HS-27A (cell line): ENCODE results near the gene FGF7.
"Not testable (repeated sequence)": the region's sequence is repeated elsewhere in the genome, so short reads cannot be mapped to it uniquely, and the experiment has no call there.

Experiments
- DNase-seq: peaks from one replicate; pipeline ENCODE4 v3.0.0-alpha.2; 2012; ENCODE audit warnings: low read depth, missing footprints

FGF7 gene

DNA sequence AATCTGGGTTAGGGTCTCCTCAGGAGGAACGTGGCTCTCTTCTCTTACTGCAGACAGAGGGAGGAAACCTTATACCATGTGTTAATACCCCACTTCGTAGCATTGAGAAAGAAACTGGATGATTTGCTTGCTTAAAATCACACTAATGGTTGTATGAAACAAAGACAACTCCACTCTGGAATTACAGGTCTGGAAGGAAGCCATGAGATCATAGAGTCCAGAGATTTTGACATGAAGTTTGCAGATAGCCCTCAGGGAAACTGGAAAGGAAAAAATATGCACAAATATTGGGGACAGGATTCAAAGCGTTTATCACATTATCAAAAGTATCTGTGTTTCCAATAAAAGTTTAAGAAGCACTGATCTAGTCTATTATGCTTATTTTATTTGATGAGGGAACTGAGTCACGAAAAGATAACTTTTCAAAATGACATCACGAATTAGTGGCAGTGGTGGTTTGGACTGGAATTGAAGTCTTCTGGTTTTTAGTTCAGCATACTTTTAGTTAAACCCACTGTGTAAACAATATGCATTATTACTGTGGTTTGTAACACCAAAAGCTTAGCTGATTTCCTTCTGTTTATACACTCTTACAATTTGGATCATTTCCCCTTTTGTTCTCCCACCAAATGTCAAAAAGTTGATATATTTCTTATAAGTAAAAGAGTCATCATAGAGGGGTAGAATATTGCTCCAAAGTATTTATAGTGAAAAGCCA is 16.8 kb downstream of the FGF7 start:
- no peak for DNase-seq

DNA sequence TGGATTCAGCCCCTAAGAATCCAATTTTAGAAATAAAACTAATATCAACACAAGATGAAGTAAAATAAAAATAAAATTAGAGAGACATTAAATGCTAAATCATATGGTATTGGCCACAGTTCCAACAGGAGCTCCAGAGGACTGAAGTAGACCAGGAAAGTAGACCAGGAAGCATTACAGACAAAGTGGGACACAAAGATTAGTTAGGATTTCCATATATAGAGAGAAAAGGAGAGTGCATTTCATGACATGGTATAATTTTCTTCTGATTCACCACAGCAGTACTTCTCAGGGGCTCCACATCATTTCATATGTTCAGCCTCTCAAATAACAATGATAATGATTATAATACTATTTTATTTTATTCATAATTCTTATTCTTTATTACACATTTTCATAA is 18.3 kb downstream of the FGF7 start:
- no peak for DNase-seq

GRCh38 chr15:49441816-49442215 is 18.8 kb downstream of the FGF7 start:
- DNase-seq, result no peak

DNA sequence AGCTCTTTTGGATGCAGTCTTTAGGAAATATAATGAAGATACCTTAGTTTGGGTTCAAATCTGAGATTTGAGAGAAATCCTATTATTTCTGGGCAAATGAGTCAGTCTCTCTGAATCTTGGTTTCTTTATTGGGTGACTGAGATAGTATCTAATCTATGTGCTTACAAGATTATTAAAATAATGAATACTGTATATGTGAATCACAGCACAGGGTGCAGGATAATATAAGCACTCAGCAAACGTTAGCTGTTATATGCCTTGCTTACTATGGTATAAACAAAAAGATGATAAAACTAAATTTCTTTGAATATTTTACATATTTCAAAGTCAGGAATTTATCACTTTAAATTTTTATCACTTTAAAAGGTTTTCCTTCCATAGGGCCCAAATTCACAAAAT is 29.6 kb downstream of the FGF7 start:
- DNase-seq, result no peak

DNA sequence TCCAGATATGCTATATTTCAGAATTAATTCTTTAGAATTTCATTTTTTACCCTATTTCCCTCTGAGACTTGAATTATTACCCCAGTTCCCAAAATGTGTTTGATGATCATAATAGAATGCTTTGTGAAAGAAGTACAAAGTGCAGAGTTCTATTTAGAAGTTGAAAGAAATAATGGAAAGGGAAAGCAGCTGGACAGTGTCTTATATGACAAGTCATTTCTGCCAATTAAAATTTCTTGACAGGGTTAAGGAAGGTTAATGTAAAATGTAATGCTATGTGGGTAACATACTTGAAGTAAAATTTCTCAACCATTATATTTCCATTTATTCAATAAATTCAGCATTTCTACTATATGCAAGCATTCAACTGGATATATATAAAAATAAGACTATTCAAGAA is 33.1 kb downstream of the FGF7 start:
- DNase-seq, result no peak

- no peak for DNase-seq
Measured at GRCh38 chr15:49458145-49458544, 35.1 kb downstream of the FGF7 start.

DNA sequence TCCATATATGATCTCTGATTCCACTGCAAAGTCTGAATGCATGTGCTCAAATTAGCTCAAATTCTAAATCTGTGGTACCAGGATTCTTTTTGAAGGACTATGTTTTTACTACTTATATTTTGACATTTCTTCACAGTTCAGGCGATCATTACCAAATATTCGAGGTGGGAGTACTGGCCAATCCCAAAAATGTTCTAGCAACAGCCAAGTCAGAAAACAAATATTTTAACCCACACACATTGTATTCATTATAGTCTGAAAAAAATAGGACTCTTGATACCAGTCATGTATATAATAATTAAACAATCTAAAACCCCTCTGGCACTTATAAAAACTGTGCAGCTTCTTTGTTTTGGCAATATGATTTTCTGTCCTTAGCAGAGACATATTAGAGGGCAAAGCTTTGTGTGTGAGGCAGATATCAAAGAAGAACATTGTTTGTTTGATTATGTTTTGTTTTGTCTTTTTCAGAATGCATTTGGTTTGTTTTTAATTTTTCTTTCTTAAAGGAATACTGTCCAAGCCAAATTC is 37.4 kb downstream of the FGF7 start:
- DNase-seq, result no peak

DNA sequence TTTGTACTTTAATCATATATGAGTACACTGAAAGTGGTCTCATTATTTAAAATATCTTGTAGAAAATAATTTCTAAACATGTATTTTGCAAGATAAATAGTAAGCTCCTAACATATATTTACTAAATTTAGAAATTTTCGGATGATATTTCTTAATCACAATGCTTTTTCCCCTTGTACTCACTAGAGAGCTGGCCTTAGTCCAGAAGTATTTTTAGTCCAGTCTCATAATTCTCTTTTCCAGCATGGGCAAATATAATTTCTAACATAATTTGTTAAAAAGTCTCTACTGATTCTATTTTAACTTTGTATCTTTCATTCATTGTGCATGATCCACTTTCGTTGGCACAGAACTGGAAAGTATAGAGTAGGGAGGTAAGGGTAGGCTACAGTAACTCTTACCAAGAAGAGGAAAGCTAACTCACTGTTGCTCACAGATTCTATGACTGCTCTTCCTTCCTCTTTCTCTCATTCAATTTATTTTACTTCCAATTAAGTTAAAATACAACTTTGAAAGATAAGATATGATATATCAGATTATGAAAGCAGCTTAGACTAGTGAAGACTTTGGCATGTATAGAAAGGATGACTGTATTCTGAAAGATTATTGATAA is 39.3 kb downstream of the FGF7 start:
- no peak for DNase-seq

GRCh38 chr15:49464522-49464921 is 41.5 kb downstream of the FGF7 start:
- DNase-seq, result no peak

GRCh38 chr15:49466119-49466518 is 43.1 kb downstream of the FGF7 start:
- no peak for DNase-seq

GRCh38 chr15:49467746-49468480 is 44.9 kb downstream of the FGF7 start:
- no peak for DNase-seq

- DNase-seq, result no peak
Measured at GRCh38 chr15:49468481-49468839, 45.4 kb downstream of the FGF7 start.

GRCh38 chr15:49471248-49471647 is 48.2 kb downstream of the FGF7 start:
- not testable (repeated sequence) for DNase-seq

GRCh38 chr15:49471733-49472132 is 48.7 kb downstream of the FGF7 start:
- no peak for DNase-seq

DNA sequence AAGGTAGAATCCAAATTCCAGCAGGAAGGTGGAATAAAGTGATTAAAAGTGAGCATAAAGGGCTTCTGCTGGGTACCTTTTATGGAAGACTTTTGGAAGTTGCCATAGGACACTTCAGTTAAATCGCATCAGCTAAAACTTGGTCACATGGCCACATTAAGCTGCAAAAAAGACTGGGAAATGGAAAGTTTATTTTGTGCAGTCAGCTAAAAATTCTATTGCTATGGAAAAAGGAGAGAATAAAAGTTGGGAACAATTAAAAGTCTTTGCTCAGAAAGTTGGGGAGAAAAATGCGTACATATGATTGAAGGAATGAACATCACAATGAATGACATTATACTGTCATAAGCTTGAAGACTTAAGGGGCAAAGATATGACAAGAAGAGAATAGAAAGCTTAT is 49.3 kb downstream of the FGF7 start:
- DNase-seq, result no peak

- DNase-seq, result no peak
Measured at GRCh38 chr15:49473031-49473430, 50.0 kb downstream of the FGF7 start.

GRCh38 chr15:49478021-49478420 is 55.0 kb downstream of the FGF7 start:
- DNase-seq, result not testable (repeated sequence)

DNA sequence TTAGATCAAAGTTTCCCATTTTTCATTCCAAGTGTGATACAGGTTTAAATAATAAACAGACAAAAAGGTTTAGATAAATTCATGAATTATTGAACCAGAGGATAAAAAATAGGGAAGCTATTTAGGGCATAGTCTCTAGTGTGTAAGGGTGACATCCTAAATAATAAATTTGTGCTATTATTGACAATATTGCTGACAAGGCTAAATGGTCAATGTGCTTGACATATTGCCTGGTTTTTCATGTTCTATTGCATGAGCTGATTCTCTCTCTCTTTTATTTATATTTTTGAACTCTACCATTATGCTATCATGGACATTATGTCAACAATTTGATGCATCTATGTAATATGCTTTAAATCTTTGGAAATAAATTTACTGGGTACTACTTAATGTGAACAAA is 55.9 kb downstream of the FGF7 start:
- DNase-seq, result not testable (repeated sequence)

- not testable (repeated sequence) for DNase-seq
Measured at GRCh38 chr15:49485401-49485800, 62.4 kb downstream of the FGF7 start.

DNA sequence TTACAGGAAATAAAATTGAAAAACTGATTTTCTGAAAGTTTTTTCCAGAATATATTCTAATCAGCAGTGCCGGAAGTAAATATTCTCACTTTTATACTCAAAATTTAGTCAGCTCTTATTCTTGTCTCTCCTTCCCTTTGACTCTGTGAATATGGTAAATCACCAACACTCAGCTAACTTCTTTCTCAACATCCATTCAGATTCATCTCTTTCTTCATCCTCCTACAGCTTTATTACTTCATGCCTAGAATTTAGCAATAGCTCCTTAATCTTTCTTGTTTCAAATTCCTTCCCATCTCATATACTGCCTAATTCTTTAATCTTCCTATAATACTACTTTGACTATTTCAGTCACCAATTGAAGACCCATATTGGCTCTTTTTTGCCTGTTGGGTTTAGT is 67.9 kb downstream of the FGF7 start:
- no peak for DNase-seq

DNA sequence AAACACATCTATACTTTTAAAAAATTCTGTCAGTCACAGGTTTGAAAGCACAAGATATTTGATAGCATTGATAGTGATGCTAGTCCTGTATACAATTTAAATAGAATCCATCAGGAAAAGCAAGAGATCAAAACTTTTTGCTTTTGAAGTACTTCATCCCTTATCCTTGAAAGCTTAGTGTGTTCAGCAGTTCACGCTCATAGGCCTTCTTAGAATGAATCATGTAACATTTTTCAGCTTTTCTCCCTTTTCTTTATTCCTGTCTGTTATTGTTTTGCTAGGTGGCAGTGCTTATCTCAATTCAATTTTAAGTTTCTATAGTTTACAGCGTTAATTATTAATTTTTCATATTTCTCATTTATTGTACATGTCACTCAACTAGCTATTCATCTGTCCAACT is 69.1 kb downstream of the FGF7 start:
- DNase-seq, result no peak

DNA sequence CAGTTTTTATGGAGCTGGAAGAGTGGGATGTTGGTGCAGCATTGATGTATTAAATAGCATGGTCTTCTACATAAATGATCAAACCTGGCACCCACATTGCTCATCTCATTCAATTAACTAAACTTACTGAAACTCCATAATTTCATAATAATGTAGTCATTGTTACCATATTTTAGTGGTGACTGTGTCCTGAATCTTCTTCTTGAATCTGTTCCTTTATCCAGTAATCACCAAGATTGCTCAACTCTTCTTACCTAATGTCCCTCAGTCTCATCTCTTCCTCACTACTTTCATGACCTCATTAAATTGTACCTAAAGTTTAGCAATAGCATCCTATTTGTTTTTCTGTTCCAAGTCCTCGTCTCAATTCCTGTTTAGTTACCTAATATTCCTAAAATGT is 69.8 kb downstream of the FGF7 start:
- DNase-seq, result no peak

- no peak for DNase-seq
Measured at GRCh38 chr15:49494842-49495241, 71.8 kb downstream of the FGF7 start.
